Hematopoietic multipotent progenitor cell treated with erythropoietin and hydrocortisone succinate and interleukin-3 and kit ligand, for 15 days (in vitro differentiated cells): ENCODE data around the gene PRKCZ.

ENCODE experiments used
- DNase-seq: peaks from one replicate; pipeline ENCODE4 v3.0.0-alpha.2; 2015; ENCODE audit warnings: low spot score

PRKCZ gene

DNA sequence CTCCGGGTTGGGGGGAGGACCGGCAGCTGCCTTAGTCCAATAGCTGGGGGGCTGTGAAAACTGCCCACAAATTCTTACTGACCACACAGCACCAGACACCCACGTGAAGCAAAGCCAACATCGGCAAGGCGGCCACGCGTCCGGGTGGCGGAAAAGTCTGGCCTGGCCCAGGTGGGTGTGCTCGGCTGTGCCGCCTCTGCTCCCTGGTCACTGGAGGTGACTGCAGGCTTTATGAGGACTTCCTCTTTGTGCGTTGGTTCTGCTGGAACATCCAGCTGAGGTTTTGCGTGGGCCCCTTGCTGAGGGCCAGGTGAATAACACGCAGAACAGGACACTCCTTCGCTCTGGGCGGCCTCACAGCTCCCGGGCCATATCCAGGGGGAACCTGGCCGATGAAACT lies 108.9 kb downstream of the PRKCZ start:
- no peak for DNase-seq

DNA sequence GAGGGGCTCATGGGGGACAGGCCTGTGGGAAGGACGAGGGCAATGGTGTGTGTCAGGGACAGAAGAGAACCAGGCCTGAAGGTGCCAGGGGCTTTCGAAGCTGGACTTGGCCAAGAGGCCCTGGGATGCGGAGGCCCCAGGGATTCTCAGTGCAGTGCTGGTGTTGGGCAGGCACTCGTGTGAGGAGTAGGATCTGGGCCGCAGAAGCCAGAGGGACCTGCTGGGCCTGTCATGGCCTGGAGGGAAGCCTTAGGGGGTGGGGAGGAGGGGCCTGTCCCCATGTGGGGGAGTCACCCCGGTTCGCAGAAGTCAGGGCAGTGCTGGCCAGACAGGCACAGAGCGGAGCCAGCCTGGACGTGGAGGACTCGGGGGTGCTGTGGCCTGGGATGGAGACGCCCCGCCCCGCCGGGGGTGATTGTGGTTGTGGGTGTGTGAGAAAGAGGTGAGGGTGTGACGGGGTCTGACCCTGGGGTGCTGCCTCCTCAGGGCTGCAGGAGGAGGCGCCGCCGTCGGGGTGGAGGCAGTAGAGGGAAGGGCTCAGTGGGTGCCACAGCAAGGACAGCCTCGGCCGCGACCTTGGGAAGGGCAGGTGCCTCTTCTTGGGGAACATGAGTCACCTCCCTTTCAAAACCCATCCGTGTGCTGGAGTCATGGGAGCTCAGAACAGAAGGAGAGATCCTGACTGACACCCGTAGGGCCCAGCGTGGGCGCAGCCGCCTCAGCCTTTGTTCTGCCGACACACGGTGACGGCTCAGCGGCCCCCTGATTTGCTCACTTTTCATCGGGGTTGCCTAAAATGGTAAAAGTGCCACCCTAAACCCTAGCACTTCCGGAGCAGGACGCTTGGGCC lies 110.5 kb downstream of the PRKCZ start:
- DNase-seq: no peak

DNA sequence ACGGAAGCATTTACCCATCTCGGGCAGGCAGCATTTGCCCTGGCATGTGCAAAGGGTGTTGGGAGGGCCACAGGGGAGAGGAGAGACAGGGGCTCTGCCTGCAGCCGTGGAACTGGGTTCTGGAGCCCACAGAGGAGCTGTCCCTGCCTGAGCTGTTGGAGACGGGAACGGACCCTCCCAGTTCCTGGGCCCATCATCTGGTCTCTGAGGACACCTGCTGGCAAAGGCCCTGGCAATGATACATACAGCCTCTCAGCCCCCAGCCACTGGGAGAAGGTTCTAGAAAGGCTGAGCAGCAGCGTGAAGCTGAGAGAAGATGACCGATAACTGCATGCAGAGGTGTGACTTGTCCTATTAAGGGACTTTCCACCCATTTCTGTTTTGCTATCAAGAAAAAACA lies 113.0 kb downstream of the PRKCZ start:
- DNase-seq: no peak

DNA sequence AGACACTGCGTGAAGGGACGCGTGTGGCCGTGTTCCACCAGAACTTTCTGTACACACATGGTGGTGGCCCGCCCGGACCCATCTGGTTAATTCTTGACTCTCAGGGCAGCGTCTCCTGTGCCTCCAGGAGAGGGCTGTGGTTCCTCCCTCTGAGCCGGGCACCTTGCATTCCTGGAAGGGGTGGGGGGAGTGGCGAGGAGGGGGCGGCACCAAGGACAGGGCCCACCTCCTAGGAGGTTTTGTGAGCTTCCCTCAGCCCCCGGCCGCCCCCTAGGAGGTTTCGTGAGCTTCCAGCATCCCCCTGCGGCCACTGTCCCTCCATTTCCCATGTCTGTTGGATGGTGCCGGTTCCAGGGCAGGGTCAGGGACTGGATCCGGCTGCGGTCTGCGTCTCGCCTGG lies 115.4 kb downstream of the PRKCZ start:
- DNase-seq: no peak

DNA sequence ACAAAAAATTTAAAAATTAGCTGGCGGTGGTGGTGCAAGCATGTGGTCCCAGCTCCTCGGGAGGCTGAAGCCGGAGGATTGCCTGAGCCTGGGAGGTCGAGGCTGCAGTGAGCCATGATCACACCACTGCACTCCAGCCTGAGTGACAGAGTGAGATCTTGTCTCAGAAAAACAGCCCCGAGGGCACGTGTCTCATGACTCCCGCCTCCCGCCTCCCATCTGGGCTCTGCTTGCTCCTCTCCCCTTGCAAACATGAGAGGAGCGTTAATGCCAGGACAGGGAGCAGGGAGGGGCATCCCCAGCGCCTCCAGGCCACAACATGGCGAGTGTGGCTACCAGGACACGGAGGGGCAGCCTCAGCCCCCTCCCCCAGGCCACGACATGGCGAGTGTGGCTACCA lies 116.0 kb downstream of the PRKCZ start:
- DNase-seq: no peak

DNA sequence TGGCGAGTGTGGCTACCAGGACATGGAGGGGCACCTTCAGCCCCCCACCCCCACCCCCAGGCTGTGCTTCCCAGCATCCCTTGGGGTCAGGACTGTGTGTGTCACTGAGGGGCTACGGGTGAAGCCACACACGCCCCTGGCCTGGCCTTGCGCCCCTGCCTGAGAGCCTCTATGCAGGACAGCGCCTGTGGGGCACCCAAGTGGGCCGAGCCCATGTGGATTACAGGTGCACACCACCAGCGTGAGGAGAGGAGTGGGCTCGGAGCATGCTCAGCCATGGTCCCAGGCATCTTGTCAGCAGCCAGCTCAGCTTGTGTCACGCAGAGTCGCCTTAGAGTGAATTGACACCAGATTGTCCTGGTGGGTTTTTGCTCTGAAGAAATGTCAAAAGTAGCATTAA lies 116.5 kb downstream of the PRKCZ start:
- no peak for DNase-seq

DNA sequence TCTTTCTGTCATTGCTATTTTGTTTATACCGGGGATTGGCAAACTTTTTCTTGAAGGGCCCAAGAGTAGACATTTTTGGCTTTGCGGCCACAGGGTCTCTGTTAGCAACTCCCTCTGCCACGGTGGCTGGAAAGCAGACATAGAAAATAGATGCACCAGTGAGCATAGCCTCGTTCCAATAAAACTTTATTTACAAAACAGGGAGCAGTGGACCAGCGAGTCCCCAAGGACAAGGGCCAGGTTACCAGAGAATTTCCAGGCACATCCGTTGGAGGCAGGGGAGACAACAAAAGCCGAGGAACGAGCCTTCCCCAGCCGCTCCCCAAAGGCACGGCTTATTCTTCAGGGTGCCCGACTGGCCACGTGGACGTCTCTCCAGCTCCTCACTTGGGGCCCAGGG lies 117.9 kb downstream of the PRKCZ start:
- DNase-seq: no peak

DNA sequence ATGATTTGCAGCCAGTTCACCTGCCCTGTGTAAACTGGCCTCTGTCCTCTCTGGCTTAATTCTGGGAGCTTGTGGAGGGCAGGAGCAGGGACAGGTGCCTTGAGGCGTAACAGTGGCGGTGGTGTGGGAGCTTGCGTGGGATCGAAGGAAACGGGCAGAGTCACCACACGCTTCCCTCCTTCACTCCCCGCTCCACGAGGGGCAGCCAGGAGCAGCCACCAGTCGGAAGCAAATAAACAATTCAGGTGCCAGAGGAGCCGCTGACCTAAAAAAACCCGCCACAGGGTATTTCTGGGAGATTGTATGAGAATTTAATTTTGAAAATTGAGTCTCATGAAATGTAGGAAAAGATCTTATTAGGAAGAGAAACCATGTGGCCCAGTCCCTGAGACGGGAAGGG lies 118.3 kb downstream of the PRKCZ start:
- no peak for DNase-seq

DNA sequence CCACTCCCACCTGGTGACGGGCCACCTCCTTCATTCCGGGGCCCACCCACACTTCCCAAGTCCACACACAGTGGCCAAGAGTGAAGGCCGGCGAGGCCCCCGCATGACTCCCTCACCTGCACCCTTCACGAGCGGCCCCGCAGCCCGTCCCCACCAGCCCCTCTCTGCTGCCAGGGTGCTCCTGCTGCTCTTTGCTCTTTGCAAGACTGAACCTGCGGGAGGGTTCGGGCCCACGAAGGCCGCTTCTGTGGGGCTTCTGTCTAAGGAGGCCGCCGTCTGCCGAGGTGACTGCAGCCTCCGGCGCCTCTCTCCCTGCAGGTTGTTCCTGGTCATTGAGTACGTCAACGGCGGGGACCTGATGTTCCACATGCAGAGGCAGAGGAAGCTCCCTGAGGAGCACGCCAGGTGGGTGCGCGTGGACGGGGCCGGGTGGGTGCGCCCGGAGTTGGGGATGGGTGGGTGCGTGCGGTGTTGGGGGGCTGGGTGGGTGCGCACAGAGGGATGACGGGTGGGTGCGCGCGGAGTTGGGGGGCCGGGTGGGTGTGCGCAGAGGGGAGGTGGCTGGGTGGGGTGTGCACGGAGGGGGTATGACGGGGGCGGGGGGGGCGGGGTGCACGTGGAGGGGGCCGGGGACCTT lies 119.1 kb downstream of the PRKCZ start:
- DNase-seq: no peak

DNA sequence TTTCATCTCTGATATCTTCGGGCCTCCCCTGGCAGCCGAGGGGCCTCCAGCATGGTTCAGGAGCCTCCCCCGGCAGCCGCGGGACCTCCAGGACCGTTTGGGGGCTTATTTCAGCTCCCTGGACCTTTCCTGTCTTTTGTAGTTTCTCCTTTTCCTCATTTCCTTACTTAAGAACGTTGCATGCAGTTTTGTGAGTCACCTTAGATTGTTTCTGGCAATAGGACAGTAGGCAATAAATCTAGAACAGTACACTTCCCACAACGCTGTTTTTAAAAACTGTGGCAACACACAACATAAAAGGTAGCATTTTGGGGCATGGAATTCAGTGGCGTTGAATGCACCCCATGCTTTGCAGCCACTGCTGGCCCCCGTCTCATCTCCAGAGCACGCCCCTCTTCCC lies 120.0 kb downstream of the PRKCZ start:
- DNase-seq: no peak

DNA sequence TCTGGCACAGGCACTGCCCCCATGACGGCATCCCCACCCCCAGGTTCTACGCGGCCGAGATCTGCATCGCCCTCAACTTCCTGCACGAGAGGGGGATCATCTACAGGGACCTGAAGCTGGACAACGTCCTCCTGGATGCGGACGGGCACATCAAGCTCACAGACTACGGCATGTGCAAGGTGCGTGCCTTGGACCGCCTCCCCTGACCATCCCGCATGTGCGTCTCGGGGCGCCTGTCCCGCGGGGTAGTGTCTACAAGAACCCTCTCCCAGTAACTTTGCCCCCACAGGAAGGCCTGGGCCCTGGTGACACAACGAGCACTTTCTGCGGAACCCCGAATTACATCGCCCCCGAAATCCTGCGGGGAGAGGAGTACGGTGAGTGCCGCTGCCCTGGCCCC lies 121.8 kb downstream of the PRKCZ start:
- no peak for DNase-seq

DNA sequence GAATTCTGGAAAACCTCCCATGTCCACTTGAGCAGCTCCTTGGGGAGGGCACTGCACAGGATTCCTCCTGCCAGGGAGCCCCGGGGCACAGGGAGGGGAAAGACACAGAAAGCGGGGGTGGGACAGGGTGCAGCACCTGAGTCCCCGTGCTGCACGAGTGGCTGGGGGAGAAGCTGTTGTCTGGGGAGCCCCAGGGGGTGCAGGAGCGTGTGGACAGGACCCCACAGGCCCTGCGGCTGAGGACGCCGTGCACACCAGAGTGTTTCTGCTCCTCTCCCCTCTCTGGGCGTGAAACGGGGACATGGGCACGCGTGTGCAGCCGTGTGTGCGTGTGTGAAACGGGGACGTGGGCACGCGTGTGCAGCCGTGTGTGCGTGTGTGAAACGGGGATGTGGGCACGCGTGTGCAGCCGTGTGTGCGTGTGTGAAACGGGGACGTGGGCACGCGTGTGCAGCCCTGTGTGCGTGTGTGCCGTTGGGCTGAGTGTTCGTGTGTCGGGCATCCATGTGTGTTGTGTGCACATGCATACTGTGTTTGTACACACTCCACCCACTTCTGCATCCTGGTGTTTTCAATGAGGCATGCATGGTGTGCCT lies 122.4 kb downstream of the PRKCZ start:
- no peak for DNase-seq

DNA sequence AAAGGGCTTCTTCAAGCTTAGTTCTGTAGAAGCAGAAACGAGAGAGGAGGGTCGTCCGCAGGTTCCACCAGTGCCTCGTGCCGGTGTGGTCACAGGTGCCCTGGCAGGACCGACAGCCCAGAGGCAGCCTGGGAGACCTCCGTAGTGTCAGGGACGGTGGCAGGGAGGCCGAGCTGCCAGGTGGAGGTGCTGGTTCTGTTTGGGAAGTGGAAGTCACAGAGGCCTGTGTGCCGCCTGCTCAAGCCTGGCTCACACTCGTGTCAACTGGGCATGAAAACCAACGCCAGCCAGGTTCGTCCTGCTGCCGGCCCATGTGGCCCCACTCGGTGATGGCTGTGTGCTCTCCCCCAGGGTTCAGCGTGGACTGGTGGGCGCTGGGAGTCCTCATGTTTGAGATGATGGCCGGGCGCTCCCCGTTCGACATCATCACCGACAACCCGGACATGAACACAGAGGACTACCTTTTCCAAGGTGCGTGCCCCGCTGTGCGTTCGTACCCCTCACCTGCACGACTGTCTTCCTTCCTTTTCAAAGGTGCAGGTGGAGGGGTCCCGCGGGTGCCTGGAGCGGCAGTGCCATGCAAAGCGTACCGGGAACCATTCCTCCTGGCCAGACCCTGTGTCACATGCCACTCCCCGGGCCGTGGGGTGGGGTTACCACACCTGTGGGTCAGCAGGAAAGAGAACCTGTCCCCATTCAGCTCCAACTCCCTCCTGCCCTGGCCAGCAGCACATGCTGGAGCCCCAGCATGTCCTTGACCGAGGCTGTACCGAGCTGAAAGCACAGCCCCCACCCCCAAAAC lies 123.5 kb downstream of the PRKCZ start:
- no peak for DNase-seq

DNA sequence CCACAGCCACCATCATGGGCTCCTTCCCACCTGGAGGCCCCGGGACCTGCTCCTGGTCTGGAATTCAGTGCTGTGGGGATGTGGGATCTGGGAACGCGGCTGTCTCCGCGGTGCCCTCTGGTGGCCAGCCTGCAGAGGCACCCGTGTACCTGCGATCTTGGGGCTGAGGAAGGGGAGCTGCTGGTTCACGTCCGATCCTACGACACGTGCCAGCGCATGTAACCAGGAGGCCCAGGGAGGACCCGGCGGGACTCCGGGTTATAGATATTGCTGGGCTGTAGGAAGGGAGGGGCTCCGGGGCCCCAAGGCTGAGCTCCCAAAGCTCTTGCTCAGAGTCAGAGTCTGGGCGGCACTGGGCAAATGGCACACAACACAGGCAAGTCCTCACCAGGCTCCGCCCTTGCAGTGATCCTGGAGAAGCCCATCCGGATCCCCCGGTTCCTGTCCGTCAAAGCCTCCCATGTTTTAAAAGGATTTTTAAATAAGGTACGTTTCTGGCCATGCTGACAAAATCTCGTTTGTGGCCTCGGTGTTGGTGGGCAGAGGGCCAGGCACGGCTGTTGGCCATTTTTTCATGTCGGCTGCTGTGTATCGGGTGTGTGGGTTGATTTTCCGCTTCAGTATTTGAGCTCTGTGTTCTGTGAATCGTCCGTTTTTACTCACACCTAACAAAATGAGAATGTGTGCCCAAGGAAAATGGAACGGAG lies 124.3 kb downstream of the PRKCZ start:
- peak; percentile 16 for DNase-seq

DNA sequence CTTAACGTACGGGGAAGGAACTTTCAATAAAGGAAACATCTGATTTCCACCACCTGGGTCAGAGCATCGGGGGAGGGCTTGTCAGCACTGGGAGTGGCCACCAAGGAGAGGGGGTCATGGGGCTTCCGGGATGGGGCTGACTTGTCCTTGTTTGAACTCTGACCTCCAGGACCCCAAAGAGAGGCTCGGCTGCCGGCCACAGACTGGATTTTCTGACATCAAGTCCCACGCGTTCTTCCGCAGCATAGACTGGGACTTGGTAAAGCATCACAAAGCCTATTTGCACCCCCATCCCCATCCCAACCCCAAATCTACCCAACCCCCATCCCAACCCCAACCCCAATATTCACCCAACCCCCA lies 124.8 kb downstream of the PRKCZ start:
- no peak for DNase-seq

DNA sequence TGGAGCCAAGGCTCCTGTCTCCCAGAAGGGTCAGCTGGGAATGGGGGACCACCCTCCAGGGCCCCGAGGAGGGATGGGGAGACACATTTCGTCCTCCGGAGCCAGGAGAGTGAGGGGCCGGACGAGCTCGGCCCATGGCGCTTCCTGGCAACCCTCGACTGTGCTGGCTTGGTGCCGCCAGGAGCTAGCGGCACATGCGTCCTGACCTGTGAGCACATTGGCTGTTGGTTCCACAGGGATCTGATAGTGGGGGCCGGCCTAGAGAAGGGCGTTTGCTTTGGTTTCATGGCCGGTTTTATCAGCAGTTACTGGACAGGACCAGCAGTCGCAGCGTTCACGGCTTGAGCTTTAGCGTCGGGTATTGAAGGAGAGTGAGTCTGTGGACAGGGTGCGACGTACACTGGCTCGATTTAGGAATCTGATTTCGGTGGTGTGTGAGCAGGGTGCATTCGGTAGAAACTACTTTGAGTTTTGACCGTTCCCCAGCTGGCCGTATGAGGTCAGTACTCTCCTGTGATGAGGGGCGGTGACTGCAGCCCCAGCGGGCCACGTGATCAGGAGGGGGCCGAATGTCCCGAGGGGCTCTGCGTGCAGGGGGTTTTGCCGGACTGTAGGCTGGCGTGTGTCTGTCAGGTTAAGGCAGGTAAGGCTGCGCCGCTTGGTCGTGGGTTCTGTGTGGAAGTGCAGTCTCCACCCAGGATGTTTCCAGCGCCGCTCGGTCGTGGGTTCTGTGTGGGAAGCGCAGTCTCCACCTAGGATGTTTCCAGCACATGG lies 125.7 kb downstream of the PRKCZ start:
- DNase-seq: no peak

DNA sequence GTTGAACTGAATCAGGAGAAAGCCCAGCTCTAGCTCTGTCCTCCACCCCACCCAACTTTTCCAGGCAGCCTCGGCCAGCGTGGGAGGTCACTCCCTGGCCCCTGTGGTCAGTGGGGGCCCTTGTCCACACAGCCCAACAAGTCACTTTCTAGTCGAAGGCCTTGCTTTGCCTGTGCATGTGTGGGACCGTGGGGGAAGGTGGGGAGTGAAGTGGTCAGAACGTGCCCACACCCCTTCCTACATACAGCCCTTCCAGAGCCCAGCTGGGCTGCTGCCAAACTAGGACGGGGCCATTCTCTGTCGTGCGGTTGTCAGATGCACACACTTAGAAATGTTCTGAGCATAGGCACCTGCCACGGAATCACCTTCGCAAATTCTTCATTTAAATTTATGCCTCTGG lies 126.4 kb downstream of the PRKCZ start:
- DNase-seq: no peak

DNA sequence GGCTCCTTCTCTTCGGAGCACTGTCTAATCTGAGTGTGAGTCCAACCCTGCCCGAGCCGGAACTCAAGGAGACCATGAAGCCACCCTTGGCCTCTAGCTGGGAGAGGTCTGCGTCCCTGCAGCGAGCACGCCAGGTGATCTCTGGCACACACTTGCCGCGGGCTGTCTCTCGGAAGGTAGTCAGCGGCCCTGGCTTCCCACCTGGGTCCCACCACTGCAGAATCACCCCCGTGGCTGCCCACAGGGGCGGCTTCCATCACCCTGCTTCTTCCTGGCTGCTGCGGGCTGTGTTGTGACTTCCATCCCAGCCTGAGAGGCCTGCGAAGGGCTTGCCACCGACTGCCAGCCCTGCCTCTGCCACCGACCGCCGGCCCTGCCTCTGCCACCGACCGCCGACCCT lies 127.3 kb downstream of the PRKCZ start:
- DNase-seq: no peak

DNA sequence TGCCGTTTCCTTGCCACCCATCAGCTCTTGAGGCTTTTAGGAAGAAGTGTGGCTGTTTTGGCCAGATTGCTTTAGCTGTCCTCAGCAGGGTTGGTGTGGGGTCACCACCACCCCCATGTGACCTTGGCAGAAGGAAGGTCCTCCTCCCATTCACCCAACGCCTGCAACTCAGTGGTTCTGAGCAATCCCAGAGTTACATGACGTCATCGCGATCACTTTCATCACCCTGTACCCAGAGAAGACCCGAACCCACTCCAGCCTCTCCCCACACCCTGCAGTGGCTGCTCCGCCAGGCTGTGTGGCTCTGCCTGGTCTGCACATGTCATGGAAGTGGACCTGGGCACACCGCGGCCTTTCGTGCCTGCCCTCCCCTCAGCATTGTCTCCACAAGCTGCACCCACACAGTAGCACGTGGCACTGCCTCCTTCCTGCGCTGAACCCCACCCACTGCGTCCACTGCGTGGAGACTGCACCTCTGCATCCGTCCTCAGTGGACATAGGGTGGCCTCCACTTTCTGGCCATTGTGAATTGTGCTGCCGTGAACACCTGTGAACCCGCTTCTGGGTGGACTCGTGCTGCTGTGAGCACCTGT lies 127.8 kb downstream of the PRKCZ start:
- no peak for DNase-seq

DNA sequence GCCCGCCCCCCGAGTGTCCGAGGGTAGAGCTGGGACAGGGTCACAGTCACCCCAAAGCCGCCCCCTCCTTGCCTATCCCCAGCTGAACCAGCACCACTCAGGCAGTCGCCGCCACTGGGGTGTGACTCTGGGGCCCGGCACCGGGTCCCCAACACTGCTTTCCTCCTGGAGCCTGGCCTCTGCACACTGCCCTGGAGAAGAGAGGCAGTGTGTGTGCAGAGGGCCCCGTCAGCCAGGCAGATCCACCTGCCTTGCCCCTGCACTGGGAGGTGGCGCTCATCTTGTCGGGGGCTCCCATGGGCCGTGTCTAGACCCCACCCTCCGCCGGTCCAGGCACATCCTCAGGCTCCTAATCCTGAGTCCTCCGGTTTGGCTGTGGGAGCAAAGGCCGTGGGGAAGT lies 128.7 kb downstream of the PRKCZ start:
- no peak for DNase-seq
